Measurements from ENCODE around the gene GMPPA. TPM values are rescaled to one million over a fixed set of nuclear protein-coding genes. Genes with fewer than 3 reads are reported as not detected.

The GMPPA gene
- total RNA-seq, 1 donor = 46.0 TPM

DNA sequence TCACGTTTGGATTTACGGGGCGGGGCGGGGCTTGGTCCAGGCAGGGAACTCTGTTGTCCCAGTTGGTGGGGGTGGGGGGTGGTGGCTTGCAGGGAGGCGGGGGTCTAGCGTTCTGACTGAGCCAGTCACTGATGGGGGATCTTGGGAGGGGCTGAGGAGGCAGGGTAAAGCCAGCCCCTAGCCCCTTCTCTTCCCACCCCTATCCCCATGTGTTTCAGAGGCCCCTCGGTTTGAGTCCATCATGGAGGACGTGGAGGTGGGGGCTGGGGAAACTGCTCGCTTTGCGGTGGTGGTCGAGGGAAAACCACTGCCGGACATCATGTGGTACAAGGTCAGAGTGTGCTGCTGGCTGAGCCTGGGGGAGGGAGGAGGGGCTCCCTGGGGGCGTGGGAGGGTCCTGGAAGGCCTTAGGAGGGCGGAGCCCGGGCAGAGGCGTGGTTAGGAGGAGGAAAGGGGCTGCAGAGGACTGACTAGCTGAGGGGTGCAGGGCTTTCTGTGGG lies 22.0 kb upstream of the GMPPA start:
- no peaks in the 10 kb centered on the region for H3K79me2 ChIP-seq (ENCODE audit: insufficient read depth, low read length)
- H3K27ac ChIP-seq (ENCODE audit: low read depth, low read length) = no peak overlapping the region
- TF ChIP-seq, protein P1, sequence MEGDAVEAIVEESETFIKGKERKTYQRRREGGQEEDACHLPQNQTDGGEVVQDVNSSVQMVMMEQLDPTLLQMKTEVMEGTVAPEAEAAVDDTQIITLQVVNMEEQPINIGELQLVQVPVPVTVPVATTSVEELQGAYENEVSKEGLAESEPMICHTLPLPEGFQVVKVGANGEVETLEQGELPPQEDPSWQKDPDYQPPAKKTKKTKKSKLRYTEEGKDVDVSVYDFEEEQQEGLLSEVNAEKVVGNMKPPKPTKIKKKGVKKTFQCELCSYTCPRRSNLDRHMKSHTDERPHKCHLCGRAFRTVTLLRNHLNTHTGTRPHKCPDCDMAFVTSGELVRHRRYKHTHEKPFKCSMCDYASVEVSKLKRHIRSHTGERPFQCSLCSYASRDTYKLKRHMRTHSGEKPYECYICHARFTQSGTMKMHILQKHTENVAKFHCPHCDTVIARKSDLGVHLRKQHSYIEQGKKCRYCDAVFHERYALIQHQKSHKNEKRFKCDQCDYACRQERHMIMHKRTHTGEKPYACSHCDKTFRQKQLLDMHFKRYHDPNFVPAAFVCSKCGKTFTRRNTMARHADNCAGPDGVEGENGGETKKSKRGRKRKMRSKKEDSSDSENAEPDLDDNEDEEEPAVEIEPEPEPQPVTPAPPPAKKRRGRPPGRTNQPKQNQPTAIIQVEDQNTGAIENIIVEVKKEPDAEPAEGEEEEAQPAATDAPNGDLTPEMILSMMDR (IDR thresholded peaks at IDR 0.05; ENCODE audit: extremely low read depth, low read depth, low read length) = no peak
- H3K4me3 ChIP-seq (ENCODE audit: insufficient read depth, low read length) = no peak overlapping the region
- H3K36me3 ChIP-seq (ENCODE audit: insufficient read depth, low read length) = peaks cover 81% of the 10 kb centered on the region
- H3K4me2 ChIP-seq (ENCODE audit: insufficient read depth, low read length) = no peak overlapping the region
- DNase-seq (ENCODE audit: insufficient read length, low spot score, missing footprints) = no peak
- H3K4me1 ChIP-seq (ENCODE audit: insufficient read depth, low read length) = no peaks in the 10 kb centered on the region
- H3K9me3 ChIP-seq (ENCODE audit: low read depth, low read length) = no peaks in the 10 kb centered on the region
- no peaks in the 10 kb centered on the region for H3K27me3 ChIP-seq (ENCODE audit: insufficient read depth, low read length)
- H4K20me1 ChIP-seq (ENCODE audit: insufficient read depth, low read length) = no peaks in the 10 kb centered on the region
- no peak overlapping the region for H2AFZ ChIP-seq (ENCODE audit: low read length)

DNA sequence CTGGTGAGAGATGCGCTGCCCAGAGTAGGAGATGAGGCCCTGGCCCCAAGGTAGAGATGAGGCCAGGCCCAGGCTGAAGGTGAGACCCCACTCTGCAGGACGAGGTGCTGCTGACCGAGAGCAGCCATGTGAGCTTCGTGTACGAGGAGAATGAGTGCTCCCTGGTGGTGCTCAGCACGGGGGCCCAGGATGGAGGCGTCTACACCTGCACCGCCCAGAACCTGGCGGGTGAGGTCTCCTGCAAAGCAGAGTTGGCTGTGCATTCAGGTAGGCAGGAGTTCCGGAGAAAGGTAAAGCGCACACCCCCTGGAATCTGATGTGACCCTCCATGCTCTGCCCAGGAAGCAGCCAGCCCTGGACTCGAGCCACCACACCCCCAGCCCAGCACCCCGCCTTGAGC lies 21.5 kb upstream of the GMPPA start:
- peaks cover 81% of the 10 kb centered on the region for H3K36me3 ChIP-seq (ENCODE audit: insufficient read depth, low read length)
- no peak overlapping the region for H3K4me2 ChIP-seq (ENCODE audit: insufficient read depth, low read length)
- no peak overlapping the region for H3K27ac ChIP-seq (ENCODE audit: low read depth, low read length)
- H3K9me3 ChIP-seq (ENCODE audit: low read depth, low read length) = no peaks in the 10 kb centered on the region
- no peaks in the 10 kb centered on the region for H4K20me1 ChIP-seq (ENCODE audit: insufficient read depth, low read length)
- no peak overlapping the region for H2AFZ ChIP-seq (ENCODE audit: low read length)
- no peaks in the 10 kb centered on the region for H3K4me1 ChIP-seq (ENCODE audit: insufficient read depth, low read length)
- no peaks in the 10 kb centered on the region for H3K79me2 ChIP-seq (ENCODE audit: insufficient read depth, low read length)
- no peak overlapping the region for H3K4me3 ChIP-seq (ENCODE audit: insufficient read depth, low read length)
- TF ChIP-seq, protein P1 (IDR thresholded peaks at IDR 0.05; ENCODE audit: extremely low read depth, low read depth, low read length) = no peak
- no peak for DNase-seq (ENCODE audit: insufficient read length, low spot score, missing footprints)
- H3K27me3 ChIP-seq (ENCODE audit: insufficient read depth, low read length) = no peaks in the 10 kb centered on the region

DNA sequence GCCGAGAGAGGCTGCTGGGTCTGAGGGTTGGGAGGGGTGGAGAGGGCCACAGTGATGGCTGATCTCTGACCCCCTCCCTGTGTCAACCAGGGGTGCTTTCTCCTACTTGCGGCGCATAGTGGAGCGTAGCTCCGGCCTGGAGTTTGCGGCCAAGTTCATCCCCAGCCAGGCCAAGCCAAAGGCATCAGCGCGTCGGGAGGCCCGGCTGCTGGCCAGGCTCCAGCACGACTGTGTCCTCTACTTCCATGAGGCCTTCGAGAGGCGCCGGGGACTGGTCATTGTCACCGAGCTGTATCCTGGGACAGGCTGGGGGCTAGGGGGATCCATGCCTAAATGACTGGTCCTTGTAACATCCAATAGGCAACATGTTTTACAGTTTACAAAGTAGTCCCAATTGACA lies 20.9 kb upstream of the GMPPA start:
- DNase-seq (ENCODE audit: insufficient read length, low spot score, missing footprints) = no peak
- no peaks in the 10 kb centered on the region for H3K27me3 ChIP-seq (ENCODE audit: insufficient read depth, low read length)
- TF ChIP-seq, protein P1 (IDR thresholded peaks at IDR 0.05; ENCODE audit: extremely low read depth, low read depth, low read length) = no peak
- no peak overlapping the region for H3K4me2 ChIP-seq (ENCODE audit: insufficient read depth, low read length)
- no peaks in the 10 kb centered on the region for H3K9me3 ChIP-seq (ENCODE audit: low read depth, low read length)
- H3K79me2 ChIP-seq (ENCODE audit: insufficient read depth, low read length) = no peaks in the 10 kb centered on the region
- no peak overlapping the region for H3K27ac ChIP-seq (ENCODE audit: low read depth, low read length)
- peaks cover 80% of the 10 kb centered on the region for H3K36me3 ChIP-seq (ENCODE audit: insufficient read depth, low read length)
- no peaks in the 10 kb centered on the region for H3K4me1 ChIP-seq (ENCODE audit: insufficient read depth, low read length)
- no peaks in the 10 kb centered on the region for H4K20me1 ChIP-seq (ENCODE audit: insufficient read depth, low read length)
- no peak overlapping the region for H3K4me3 ChIP-seq (ENCODE audit: insufficient read depth, low read length)
- H2AFZ ChIP-seq (ENCODE audit: low read length) = no peak overlapping the region

DNA sequence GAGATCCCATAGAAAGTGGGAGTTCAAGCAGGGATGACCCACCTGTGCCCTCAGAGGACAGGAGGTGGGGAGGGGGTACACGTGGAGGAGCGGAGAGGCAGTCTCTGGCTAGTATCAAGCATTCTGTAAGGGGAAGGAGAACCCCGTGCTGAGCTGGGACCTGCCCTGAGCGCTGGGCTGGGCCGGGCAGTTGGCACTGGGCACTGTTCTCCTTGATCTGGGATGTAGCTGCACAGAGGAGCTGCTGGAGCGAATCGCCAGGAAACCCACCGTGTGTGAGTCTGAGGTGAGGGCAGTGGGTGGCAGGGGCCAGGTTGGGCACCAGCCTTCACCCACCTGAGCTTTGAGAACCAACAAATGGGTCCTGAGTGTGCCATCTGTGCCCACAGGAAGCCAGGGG lies 19.8 kb upstream of the GMPPA start:
- Histone ChIP-seq H4K20me1 (ENCODE audit: insufficient read depth, low read length) (peaks cover 1% of the 10 kb centered on the region), H3K4me2 (ENCODE audit: insufficient read depth, low read length) (no peak overlapping the region), H3K27ac (ENCODE audit: low read depth, low read length) (no peak overlapping the region), H3K27me3 (ENCODE audit: insufficient read depth, low read length) (no peaks in the 10 kb centered on the region), H3K9me3 (ENCODE audit: low read depth, low read length) (no peaks in the 10 kb centered on the region), H3K36me3 (ENCODE audit: insufficient read depth, low read length) (peaks cover 70% of the 10 kb centered on the region), H3K79me2 (ENCODE audit: insufficient read depth, low read length) (no peaks in the 10 kb centered on the region), H2AFZ (ENCODE audit: low read length) (no peak overlapping the region), H3K4me1 (ENCODE audit: insufficient read depth, low read length) (no peaks in the 10 kb centered on the region), H3K4me3 (ENCODE audit: insufficient read depth, low read length) (no peak overlapping the region)
- TF ChIP-seq, protein P1 (IDR thresholded peaks at IDR 0.05; ENCODE audit: extremely low read depth, low read depth, low read length) = no peak
- no peak for DNase-seq (ENCODE audit: insufficient read length, low spot score, missing footprints)
